ENCODE results near the gene PCDHA1.

The PCDHA1 gene

GRCh38 chr5:140927228-140927573, 141.3 kb downstream of the PCDHA1 start:
- TF ChIP-seq CTCF (IDR thresholded peaks at IDR 0.05; ENCODE audit: insufficient read depth, missing control alignments): no peak
- FAIRE-seq (no peak), DNase-seq (ENCODE audit: insufficient read length, low spot score) (no peak)

GRCh38 chr5:140934964-140935606, 149.1 kb downstream of the PCDHA1 start:
- no peak for TF ChIP-seq CTCF (IDR thresholded peaks at IDR 0.05; ENCODE audit: insufficient read depth, missing control alignments)
- no peak for DNase-seq (ENCODE audit: insufficient read length, low spot score)
- FAIRE-seq: no peak

DNA sequence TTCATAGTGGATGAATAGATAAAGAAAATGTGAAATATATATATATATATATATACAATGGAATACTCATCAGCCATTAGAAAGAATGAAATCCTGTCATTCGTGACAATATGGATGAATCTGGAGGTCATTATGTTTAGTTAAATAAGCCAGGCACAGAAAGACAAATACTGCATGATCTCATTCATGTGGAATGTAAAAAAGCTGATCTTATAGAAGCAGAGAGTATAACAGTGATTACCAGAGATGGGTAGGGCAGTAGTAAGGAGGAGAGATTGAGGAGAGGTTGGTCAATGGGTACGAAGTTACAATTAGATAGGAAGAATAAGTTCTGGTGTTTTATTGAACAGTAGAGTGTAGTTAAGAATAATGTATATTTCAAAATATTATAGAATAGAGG, 160.6 kb downstream of the PCDHA1 start:
- DNase-seq (ENCODE audit: insufficient read length, low spot score) (no peak), FAIRE-seq (no peak)
- TF ChIP-seq CTCF (IDR thresholded peaks at IDR 0.05; ENCODE audit: insufficient read depth, missing control alignments): no peak

- TF ChIP-seq CTCF (IDR thresholded peaks at IDR 0.05; ENCODE audit: insufficient read depth, missing control alignments): no peak
- DNase-seq (ENCODE audit: insufficient read length, low spot score) (no peak), FAIRE-seq (no peak)
Observed at GRCh38 chr5:140951636-140952035, 165.7 kb downstream of the PCDHA1 start.

DNA sequence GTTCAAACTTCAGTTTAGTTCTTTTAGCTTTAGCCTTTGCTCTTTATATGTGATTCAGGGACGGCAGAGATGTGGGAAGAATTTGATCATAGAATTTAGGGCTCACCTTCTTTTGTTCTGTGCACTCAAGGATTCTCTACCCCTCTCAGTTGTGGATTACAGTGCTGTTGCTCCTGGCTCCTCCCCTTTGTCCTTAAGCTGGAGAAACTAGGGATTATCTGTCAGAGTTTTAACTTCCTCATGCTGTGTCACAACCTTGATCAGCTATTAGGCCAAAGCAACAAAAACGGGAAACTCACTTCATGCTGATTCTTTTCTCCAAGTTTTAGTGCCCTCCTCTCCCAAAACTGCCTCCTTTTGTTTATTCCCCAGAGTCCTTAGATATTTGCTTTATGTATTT, 167.3 kb downstream of the PCDHA1 start:
- FAIRE-seq (no peak), DNase-seq (ENCODE audit: insufficient read length, low spot score) (no peak)
- TF ChIP-seq CTCF (IDR thresholded peaks at IDR 0.05; ENCODE audit: insufficient read depth, missing control alignments): no peak

- FAIRE-seq: no peak
- no peak for TF ChIP-seq CTCF (IDR thresholded peaks at IDR 0.05; ENCODE audit: insufficient read depth, missing control alignments)
- no peak for DNase-seq (ENCODE audit: insufficient read length, low spot score)
Observed at GRCh38 chr5:140962190-140962589, 176.2 kb downstream of the PCDHA1 start.

GRCh38 chr5:140964356-140964755, 178.4 kb downstream of the PCDHA1 start:
- TF ChIP-seq CTCF (IDR thresholded peaks at IDR 0.05; ENCODE audit: insufficient read depth, missing control alignments): no peak
- DNase-seq (ENCODE audit: insufficient read length, low spot score): no peak
- FAIRE-seq: no peak

Data from D721Med (cell line).